GM19438 (cell line): Measurements from ENCODE around the gene ZNF831.

Source experiments
- ATAC-seq: cut with Tn5 transposase; IDR thresholded peaks from one replicate; pipeline ENCODE4 v1.9.1; 2021; ENCODE audit warnings: low read depth; ENCODE audit not compliant: unreplicated experiment

ZNF831 gene

GRCh38 chr20:59295531-59295930 is 131.9 kb downstream of the ZNF831 start:
- ATAC-seq: no peak

GRCh38 chr20:59297686-59298085 is 134.1 kb downstream of the ZNF831 start:
- no peak for ATAC-seq

- no peak for ATAC-seq
Measured at GRCh38 chr20:59299945-59300332, 136.3 kb downstream of the ZNF831 start.

GRCh38 chr20:59300333-59301081 is 136.9 kb downstream of the ZNF831 start, which contains the start of gene EDN3:
Gene EDN3, plus strand, starts transcription at chr20:59300611. Its CDS starts 202 bp downstream, at chr20:59300813.
- ATAC-seq: no peak

- no peak for ATAC-seq
Measured at GRCh38 chr20:59301343-59302007, 137.9 kb downstream of the ZNF831 start.

GRCh38 chr20:59305908-59306655 is 142.5 kb downstream of the ZNF831 start:
- ATAC-seq: no peak

GRCh38 chr20:59307270-59307669 is 143.6 kb downstream of the ZNF831 start:
- ATAC-seq: no peak
